HG02943 (cell line): Measurements from ENCODE around the gene OR10P1.

ENCODE experiments used
- ATAC-seq: cut with Tn5 transposase; IDR thresholded peaks from one replicate; pipeline ENCODE4 v1.9.1; 2021; ENCODE audit warnings: mild to moderate bottlenecking, low read depth, moderate library complexity; ENCODE audit not compliant: unreplicated experiment

Gene OR10P1

DNA sequence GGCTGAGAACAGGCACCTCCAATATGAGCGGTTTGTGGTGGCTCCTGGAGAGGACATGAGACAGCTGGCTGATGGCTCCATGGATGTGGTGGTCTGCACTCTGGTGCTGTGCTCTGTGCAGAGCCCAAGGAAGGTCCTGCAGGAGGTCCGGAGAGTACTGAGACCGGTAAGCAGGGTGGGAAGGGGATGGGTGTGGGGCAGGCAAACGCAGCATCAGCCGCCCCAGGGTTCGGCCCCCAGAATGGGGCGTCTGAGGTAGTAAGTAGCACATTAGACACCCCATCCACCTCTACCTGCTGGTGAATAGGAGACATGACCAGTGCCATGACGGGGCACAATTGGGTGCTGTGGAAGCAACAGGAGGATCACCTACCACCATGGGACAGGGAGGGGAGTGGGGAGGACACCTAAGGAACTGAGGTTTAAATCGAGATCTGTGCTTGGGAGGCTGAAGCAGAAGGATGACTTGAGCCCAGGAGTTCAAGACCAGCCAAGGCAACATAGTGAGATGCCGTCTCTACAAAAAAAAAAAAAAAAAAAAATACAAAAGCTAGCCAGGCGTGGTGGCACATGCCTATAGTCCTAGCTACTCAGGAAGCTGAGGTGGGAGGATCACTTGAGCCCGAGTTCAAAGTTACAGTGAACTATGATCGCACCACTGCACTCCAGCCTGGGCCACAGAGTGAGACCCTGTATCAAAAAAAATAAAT is 45.5 kb downstream of the OR10P1 start:
- no peak for ATAC-seq

DNA sequence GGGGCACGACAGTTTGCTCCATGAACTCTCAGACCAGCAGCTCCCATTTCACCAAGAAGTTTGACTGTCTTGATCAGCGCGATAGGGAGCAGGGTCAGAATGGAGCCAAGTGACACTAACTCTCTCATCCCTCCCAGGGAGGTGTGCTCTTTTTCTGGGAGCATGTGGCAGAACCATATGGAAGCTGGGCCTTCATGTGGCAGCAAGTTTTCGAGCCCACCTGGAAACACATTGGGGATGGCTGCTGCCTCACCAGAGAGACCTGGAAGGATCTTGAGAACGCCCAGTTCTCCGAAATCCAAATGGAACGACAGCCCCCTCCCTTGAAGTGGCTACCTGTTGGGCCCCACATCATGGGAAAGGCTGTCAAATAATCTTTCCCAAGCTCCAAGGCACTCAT is 47.0 kb downstream of the OR10P1 start:
- ATAC-seq = no peak

DNA sequence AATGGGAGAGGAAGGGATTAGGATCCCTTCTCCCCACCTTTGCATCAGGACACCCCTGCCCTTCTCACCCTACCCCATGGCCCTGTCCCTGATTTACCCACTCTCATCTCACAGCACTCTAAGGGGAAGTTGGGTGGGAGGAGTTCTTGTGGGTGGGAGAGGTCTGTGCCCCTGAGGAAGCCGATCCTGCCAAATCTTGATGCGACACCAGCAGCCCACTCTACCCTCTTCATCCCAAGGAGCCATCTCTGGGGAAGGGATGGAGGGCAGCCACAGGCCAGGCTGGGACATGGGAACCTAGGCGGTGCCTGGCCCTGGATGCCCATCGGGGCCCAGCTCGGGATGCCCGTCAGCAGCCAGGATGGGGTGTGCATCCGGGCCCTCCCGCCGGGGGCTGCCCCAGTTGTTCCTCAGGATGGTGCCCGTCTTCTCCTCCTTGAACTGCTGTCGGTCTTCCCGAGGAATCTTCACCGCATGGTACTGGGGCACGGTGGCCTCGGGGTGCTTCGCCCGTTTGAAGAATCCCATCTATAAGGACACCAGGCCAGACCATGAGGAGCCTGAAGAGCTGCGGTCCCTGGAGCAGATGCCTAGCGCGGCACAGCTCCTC is 48.2 kb downstream of the OR10P1 start:
- no peak for ATAC-seq

DNA sequence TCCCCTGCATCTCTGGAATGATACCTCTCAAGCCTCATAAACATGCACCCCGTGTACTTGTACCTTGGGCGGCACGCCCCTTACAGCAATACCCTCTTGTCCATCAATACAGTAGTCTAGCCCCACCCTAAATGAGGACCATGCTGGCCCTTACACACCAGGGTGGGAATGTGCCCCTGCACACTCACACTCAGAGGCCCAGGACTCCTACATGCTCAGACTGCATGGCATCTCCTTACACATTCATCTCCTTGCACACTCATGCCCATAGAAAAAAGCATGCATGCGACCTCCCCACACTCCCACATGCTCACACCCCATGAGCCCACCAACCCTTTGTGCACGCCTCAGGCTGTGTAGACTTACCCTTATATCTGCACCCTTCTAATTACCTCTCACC is 49.0 kb downstream of the OR10P1 start:
- ATAC-seq = no peak

DNA sequence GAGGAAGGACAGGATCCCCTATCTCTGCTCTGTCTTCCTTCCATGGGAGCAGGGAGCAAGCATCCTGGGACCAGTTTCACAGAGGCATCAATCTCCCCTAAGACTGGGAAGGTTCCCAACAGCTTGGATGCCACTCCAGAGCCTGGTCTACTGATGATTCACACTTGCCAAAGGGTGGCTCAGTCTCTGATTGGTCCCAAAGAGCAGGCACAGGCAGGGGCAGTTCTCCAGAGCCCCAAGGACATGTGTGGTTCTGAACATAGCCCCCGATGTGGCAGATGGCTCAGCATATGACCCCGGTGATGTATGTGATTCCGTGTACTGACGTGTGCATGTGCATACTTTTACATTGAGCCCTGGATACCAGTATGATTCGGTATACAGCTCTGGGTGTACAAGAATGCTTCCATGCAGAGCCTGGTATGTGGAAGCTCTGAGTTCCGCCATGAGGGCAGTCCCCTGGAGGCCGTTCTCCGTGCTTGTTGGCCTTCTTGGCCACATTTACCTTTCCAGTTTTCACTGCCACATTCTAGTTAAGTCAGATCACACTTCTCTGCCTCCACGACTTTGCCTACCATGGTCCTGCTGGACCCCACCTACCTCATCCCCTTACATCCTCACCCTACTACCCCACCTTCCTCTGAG is 49.8 kb downstream of the OR10P1 start:
- ATAC-seq = no peak
